A549 (cell line): ENCODE results near the gene GREM1. TPM values are rescaled to one million over a fixed set of nuclear protein-coding genes. Genes with fewer than 3 reads are reported as not detected.

Source experiments
- ATAC-seq, 2 experiments: fragments of 200-7000 bp in 1 of 2; fragments of >200 bp in 1 of 2; cut with Nextera tagmentation in 1 of 2; cut with Tn5 transposase in 1 of 2; 3 replicates each; pipeline versions ENCODE4 v1.8.0 to v1.9.1; 2018 to 2020; ENCODE audit warnings: mild to moderate bottlenecking in 1 of 2, moderate library complexity in 1 of 2
- CTCF ChIA-PET: fragments of 300-600 bp; sonication (Branson Sonifier 250); formaldehyde crosslinking; extraction: SDS; loops from one replicate; lab custom pipeline; 2021; ENCODE audit warnings: antibody characterized with exemption, inconsistent platforms; lab: Yijun Ruan, JAX
- POLR2A ChIA-PET: fragments of 350-600 bp; formaldehyde crosslinking; extraction: SDS; loops from one replicate; lab custom pipeline; 2021; ENCODE audit warnings: antibody characterized with exemption, inconsistent platforms; lab: Yijun Ruan, JAX
- DNase-seq, 2 experiments: peaks; one replicate each; pipeline versions ENCODE4 v3.0.0 to v3.0.0-alpha.2; 2011 to 2016; ENCODE audit warnings: low read depth in 1 of 2, low spot score in 1 of 2
- FAIRE-seq: peaks from 2 replicates; lab custom pipeline; 2011; peaks lifted over from hg19 to GRCh38; lab: Jason Lieb, UNC
- H3K27ac ChIP-seq, 2 experiments: fragments of >200 bp; sonication (Bioruptor Twin); formaldehyde crosslinking; 3 replicates each; pipeline ENCODE4 v1.5.1; 2016 to 2017
- H3K4me1 ChIP-seq: fragments of >200 bp; sonication (Bioruptor Twin); formaldehyde crosslinking; 3 replicates; pipeline ENCODE4 v1.6.1; 2016
- H3K4me2 ChIP-seq: fragments of >200 bp; sonication (Bioruptor Twin); formaldehyde crosslinking; 3 replicates; pipeline ENCODE4 v1.6.1; 2016
- H3K4me3 ChIP-seq: fragments of >200 bp; sonication (Bioruptor Twin); formaldehyde crosslinking; 3 replicates; pipeline ENCODE4 v1.5.1; 2016
- H3K9me3 ChIP-seq: fragments of >200 bp; sonication (Bioruptor Twin); formaldehyde crosslinking; 3 replicates; pipeline ENCODE4 v1.6.1; 2016
- BHLHE40 ChIP-seq: IDR thresholded peaks from 2 replicates; pipeline ENCODE4 v1.6.1; 2012; ENCODE audit warnings: low read depth, low read length, inconsistent platforms
- CBX8 ChIP-seq: fragments of 200-600 bp; sonication (generic); IDR thresholded peaks from 2 replicates; pipeline ENCODE4 v1.6.1; 2016
- CEBPB ChIP-seq, 2 experiments: fragments of >200 bp in 1 of 2; sonication (Bioruptor Twin) in 1 of 2; formaldehyde crosslinking in 1 of 2; IDR thresholded peaks; 2 replicates each; pipeline ENCODE4 v1.6.1; 2012 to 2016
- EHF ChIP-seq: fragments of 250-450 bp; sonication (Bioruptor Pico); IDR thresholded peaks from 2 replicates; pipeline ENCODE4 v1.5.0; 2020; ENCODE audit warnings: mild to moderate bottlenecking
- EP300 ChIP-seq, 2 experiments: fragments of >200 bp; sonication (Bioruptor Twin); formaldehyde crosslinking; IDR thresholded peaks; 2 replicates in 1 of 2; 3 replicates in 1 of 2; pipeline ENCODE4 v1.6.1; 2016 to 2017
- ESRRA ChIP-seq: fragments of 150-350 bp; IDR thresholded peaks from 2 replicates; pipeline ENCODE4 v1.6.1; 2014; ENCODE audit warnings: mild to moderate bottlenecking, low read length, borderline replicate concordance
- FOSB ChIP-seq: fragments of 250-450 bp; sonication (Bioruptor Pico); IDR thresholded peaks from 2 replicates; pipeline ENCODE4 v1.5.0; 2020; ENCODE audit warnings: mild to moderate bottlenecking, moderate library complexity
- FOSL2 ChIP-seq, 2 experiments: fragments of 450-650 bp in 1 of 2; fragments of >200 bp in 1 of 2; sonication (Bioruptor Twin) in 1 of 2; formaldehyde crosslinking; IDR thresholded peaks; 2 replicates each; pipeline versions ENCODE4 v1.5.0 to v1.6.1; 2016 to 2020; ENCODE audit warnings: mild to moderate bottlenecking in 1 of 2, moderate library complexity in 1 of 2
- GATA3 ChIP-seq: IDR thresholded peaks from 2 replicates; pipeline ENCODE4 v1.6.1; 2012; ENCODE audit warnings: borderline replicate concordance
- HOXA7 ChIP-seq: fragments of 250-450 bp; sonication (Bioruptor Pico); IDR thresholded peaks from 2 replicates; pipeline ENCODE4 v1.5.0; 2020; ENCODE audit warnings: mild to moderate bottlenecking, moderate library complexity
- HOXB5 ChIP-seq: fragments of 250-450 bp; sonication (Bioruptor Pico); IDR thresholded peaks from 2 replicates; pipeline ENCODE4 v1.5.0; 2020; ENCODE audit warnings: mild to moderate bottlenecking, moderate library complexity
- JUNB ChIP-seq: fragments of >200 bp; sonication (Bioruptor Twin); formaldehyde crosslinking; IDR thresholded peaks from 2 replicates; pipeline ENCODE4 v1.6.1; 2016
- KDM5A ChIP-seq: fragments of 200-600 bp; sonication (generic); IDR thresholded peaks from 2 replicates; pipeline ENCODE4 v1.6.1; 2016; ENCODE audit warnings: antibody characterized with exemption, mild to moderate bottlenecking
- MAZ ChIP-seq: fragments of 150-350 bp; IDR thresholded peaks from 2 replicates; pipeline ENCODE4 v1.6.1; 2014; ENCODE audit warnings: antibody characterized with exemption, low read depth, low read length, borderline replicate concordance
- NFE2L2 ChIP-seq: fragments of 150-350 bp; conservative IDR thresholded peaks from 2 replicates; pipeline ENCODE4 v1.6.1; 2014; ENCODE audit warnings: low read length
- NPAS2 ChIP-seq: fragments of 250-450 bp; sonication (Bioruptor Pico); IDR thresholded peaks from 2 replicates; pipeline ENCODE4 v1.8.0; 2022; ENCODE audit warnings: mild to moderate bottlenecking, moderate library complexity, borderline replicate concordance
- PHF8 ChIP-seq: fragments of 200-600 bp; sonication (generic); IDR thresholded peaks from 2 replicates; pipeline ENCODE4 v1.6.1; 2016; ENCODE audit warnings: low read depth, mild to moderate bottlenecking, antibody characterized with exemption, moderate library complexity, borderline replicate concordance
- POLR2AphosphoS2 ChIP-seq: conservative IDR thresholded peaks from 2 replicates; pipeline ENCODE4 v1.6.1; 2012; ENCODE audit warnings: low read length, improper control_type of control experiment, inconsistent platforms
- RNF2 ChIP-seq: fragments of 200-600 bp; sonication (generic); IDR thresholded peaks from 2 replicates; pipeline ENCODE4 v1.6.1; 2016; ENCODE audit warnings: low read depth, mild to moderate bottlenecking, antibody characterized with exemption, moderate library complexity, borderline replicate concordance
- TFCP2L1 ChIP-seq: fragments of 250-450 bp; sonication (Bioruptor Pico); IDR thresholded peaks from 2 replicates; pipeline ENCODE4 v1.5.0; 2021; ENCODE audit warnings: mild to moderate bottlenecking
- ZNF302 ChIP-seq: fragments of 250-450 bp; sonication (Bioruptor Pico); IDR thresholded peaks from 2 replicates; pipeline ENCODE4 v1.9.0; 2021; ENCODE audit warnings: inconsistent platforms, mild to moderate bottlenecking, moderate library complexity
- WGBS: methylation state at CpG from one replicate; pipeline ENCODE4 v1.1.6; 2017; ENCODE audit errors: missing lambda C conversion rate; 5-methylcytosine and 5-hydroxymethylcytosine counted together
- polyA plus RNA-seq, 4 experiments: library from polyadenylated mRNA; depleted of rRNA in 3 of 4; stranded (reverse); fragments of >200 nt; fragmentation: RNase III in 1 of 4; extraction: RNeasy Plus Mini Kit Qiagen cat#74134 plus additional on column Dnase treatment in 1 of 4; gene quantifications; 2 replicates in 3 of 4; 3 replicates in 1 of 4; pipeline ENCODE4 v1.2.3, GENCODE V29; 2011 to 2017
- TF ChIP-seq, protein P1 (sequence below): fragments of 250-450 bp; sonication (Bioruptor Pico); IDR thresholded peaks from 2 replicates; pipeline ENCODE4 v1.5.0; 2020; ENCODE audit warnings: low read depth, mild to moderate bottlenecking, moderate library complexity
- TF ChIP-seq, protein P2 (sequence below): IDR thresholded peaks from 2 replicates; pipeline ENCODE4 v1.6.1; 2012
- TF ChIP-seq, protein P3 (sequence below): fragments of 250-450 bp; sonication (Bioruptor Pico); IDR thresholded peaks from 2 replicates; pipeline ENCODE4 v1.5.0; 2021; ENCODE audit warnings: mild to moderate bottlenecking, moderate library complexity, borderline replicate concordance
- TF ChIP-seq, protein P4 (sequence below): fragments of 200-600 bp; sonication (generic); IDR thresholded peaks from 2 replicates; pipeline ENCODE4 v1.6.1; 2016; ENCODE audit warnings: antibody characterized with exemption, mild to moderate bottlenecking, moderate library complexity
- TF ChIP-seq, protein P5 (sequence below): IDR thresholded peaks from 2 replicates; pipeline ENCODE4 v1.6.1; 2012
- TF ChIP-seq, protein P6 (sequence below): fragments of 150-350 bp; IDR thresholded peaks from 2 replicates; pipeline ENCODE4 v1.6.1; 2014; ENCODE audit warnings: low read depth, mild to moderate bottlenecking, low read length
- TF ChIP-seq, protein P7 (sequence below): fragments of 450-650 bp; IDR thresholded peaks from 2 replicates; pipeline ENCODE4 v1.6.1; 2014; ENCODE audit warnings: antibody characterized with exemption
- TF ChIP-seq, protein P8 (sequence below): fragments of >200 bp; sonication (Bioruptor Twin); formaldehyde crosslinking; IDR thresholded peaks from 3 replicates; pipeline ENCODE4 v1.6.1; 2016

GREM1 gene
- polyA plus RNA-seq, 2 of the 4 experiments (the other 2 are of a cell fraction), result 4.4 to 10.5 TPM

- peaks cover 22% of the 10 kb centered on the region for H3K4me1 ChIP-seq
- DNase-seq (peak; percentile 81 to 90), FAIRE-seq (peak; percentile 99), ATAC-seq (peak; percentile 95 to 97)
- CTCF ChIA-PET, result interaction anchor here (1.2 to 2.0 kb wide), 6 partner anchors 11 to 162 kb away, joined by 3 to 10 read pairs (median 4); no protein-coding TSS in a partner anchor
- under 1% methylated on average over 4 of the region's 4 CpGs for WGBS
- peak overlapping the region; percentile 64 for H3K4me2 ChIP-seq
- H3K27ac ChIP-seq, result peak overlapping the region; percentile 72 to 80
- H3K9me3 ChIP-seq, result peaks cover 7% of the 10 kb centered on the region
- H3K4me3 ChIP-seq, result no peak overlapping the region
- POLR2A ChIA-PET, result interaction anchor here (0.7 kb wide), 2 partner anchors 54 to 55 kb away, joined by 3 to 4 read pairs; no protein-coding TSS in a partner anchor
- TF ChIP-seq TFCP2L1 (CRISPR knock-in tag) (no peak), EHF (CRISPR knock-in tag) (no peak), RNF2 (no peak), EP300 (IDR thresholded peaks at IDR 0.05) (peak; percentile 81 to 86; a peak in 4 of 5 replicates), NPAS2 (CRISPR knock-in tag) (no peak), POLR2AphosphoS2 (no peak), GATA3 (peak; percentile 90), KDM5A (no peak), HOXA7 (no peak), CBX8 (no peak), HOXB5 (no peak), NFE2L2 (no peak), MAZ (no peak), FOSL2 (IDR thresholded peaks at IDR 0.05) (peak; percentile 92), FOSL2 (CRISPR knock-in tag; IDR thresholded peaks at IDR 0.05) (peak; percentile 91), ZNF302 (CRISPR knock-in tag) (no peak), BHLHE40 (no peak), FOSB (CRISPR knock-in tag) (no peak), JUNB (peak; percentile 94), PHF8 (no peak), ESRRA (no peak), CEBPB (IDR thresholded peaks at IDR 0.05) (peak; percentile 45 to 74)
- TF ChIP-seq, protein P1, sequence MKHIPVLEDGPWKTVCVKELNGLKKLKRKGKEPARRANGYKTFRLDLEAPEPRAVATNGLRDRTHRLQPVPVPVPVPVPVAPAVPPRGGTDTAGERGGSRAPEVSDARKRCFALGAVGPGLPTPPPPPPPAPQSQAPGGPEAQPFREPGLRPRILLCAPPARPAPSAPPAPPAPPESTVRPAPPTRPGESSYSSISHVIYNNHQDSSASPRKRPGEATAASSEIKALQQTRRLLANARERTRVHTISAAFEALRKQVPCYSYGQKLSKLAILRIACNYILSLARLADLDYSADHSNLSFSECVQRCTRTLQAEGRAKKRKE, result no peak
- TF ChIP-seq, protein P2, sequence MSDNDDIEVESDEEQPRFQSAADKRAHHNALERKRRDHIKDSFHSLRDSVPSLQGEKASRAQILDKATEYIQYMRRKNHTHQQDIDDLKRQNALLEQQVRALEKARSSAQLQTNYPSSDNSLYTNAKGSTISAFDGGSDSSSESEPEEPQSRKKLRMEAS, result peak; percentile 86
- TF ChIP-seq, protein P3, sequence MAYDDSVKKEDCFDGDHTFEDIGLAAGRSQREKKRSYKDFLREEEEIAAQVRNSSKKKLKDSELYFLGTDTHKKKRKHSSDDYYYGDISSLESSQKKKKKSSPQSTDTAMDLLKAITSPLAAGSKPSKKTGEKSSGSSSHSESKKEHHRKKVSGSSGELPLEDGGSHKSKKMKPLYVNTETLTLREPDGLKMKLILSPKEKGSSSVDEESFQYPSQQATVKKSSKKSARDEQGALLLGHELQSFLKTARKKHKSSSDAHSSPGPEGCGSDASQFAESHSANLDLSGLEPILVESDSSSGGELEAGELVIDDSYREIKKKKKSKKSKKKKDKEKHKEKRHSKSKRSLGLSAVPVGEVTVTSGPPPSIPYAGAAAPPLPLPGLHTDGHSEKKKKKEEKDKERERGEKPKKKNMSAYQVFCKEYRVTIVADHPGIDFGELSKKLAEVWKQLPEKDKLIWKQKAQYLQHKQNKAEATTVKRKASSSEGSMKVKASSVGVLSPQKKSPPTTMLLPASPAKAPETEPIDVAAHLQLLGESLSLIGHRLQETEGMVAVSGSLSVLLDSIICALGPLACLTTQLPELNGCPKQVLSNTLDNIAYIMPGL, result no peak
- TF ChIP-seq, protein P4, sequence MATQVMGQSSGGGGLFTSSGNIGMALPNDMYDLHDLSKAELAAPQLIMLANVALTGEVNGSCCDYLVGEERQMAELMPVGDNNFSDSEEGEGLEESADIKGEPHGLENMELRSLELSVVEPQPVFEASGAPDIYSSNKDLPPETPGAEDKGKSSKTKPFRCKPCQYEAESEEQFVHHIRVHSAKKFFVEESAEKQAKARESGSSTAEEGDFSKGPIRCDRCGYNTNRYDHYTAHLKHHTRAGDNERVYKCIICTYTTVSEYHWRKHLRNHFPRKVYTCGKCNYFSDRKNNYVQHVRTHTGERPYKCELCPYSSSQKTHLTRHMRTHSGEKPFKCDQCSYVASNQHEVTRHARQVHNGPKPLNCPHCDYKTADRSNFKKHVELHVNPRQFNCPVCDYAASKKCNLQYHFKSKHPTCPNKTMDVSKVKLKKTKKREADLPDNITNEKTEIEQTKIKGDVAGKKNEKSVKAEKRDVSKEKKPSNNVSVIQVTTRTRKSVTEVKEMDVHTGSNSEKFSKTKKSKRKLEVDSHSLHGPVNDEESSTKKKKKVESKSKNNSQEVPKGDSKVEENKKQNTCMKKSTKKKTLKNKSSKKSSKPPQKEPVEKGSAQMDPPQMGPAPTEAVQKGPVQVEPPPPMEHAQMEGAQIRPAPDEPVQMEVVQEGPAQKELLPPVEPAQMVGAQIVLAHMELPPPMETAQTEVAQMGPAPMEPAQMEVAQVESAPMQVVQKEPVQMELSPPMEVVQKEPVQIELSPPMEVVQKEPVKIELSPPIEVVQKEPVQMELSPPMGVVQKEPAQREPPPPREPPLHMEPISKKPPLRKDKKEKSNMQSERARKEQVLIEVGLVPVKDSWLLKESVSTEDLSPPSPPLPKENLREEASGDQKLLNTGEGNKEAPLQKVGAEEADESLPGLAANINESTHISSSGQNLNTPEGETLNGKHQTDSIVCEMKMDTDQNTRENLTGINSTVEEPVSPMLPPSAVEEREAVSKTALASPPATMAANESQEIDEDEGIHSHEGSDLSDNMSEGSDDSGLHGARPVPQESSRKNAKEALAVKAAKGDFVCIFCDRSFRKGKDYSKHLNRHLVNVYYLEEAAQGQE, result no peak
- TF ChIP-seq, protein P5, sequence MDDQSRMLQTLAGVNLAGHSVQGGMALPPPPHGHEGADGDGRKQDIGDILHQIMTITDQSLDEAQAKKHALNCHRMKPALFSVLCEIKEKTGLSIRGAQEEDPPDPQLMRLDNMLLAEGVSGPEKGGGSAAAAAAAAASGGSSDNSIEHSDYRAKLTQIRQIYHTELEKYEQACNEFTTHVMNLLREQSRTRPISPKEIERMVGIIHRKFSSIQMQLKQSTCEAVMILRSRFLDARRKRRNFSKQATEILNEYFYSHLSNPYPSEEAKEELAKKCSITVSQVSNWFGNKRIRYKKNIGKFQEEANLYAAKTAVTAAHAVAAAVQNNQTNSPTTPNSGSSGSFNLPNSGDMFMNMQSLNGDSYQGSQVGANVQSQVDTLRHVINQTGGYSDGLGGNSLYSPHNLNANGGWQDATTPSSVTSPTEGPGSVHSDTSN, result no peak
- TF ChIP-seq, protein P6, sequence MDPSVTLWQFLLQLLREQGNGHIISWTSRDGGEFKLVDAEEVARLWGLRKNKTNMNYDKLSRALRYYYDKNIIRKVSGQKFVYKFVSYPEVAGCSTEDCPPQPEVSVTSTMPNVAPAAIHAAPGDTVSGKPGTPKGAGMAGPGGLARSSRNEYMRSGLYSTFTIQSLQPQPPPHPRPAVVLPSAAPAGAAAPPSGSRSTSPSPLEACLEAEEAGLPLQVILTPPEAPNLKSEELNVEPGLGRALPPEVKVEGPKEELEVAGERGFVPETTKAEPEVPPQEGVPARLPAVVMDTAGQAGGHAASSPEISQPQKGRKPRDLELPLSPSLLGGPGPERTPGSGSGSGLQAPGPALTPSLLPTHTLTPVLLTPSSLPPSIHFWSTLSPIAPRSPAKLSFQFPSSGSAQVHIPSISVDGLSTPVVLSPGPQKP, result no peak
- TF ChIP-seq, protein P7, sequence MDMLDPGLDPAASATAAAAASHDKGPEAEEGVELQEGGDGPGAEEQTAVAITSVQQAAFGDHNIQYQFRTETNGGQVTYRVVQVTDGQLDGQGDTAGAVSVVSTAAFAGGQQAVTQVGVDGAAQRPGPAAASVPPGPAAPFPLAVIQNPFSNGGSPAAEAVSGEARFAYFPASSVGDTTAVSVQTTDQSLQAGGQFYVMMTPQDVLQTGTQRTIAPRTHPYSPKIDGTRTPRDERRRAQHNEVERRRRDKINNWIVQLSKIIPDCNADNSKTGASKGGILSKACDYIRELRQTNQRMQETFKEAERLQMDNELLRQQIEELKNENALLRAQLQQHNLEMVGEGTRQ, result no peak
- TF ChIP-seq, protein P8, sequence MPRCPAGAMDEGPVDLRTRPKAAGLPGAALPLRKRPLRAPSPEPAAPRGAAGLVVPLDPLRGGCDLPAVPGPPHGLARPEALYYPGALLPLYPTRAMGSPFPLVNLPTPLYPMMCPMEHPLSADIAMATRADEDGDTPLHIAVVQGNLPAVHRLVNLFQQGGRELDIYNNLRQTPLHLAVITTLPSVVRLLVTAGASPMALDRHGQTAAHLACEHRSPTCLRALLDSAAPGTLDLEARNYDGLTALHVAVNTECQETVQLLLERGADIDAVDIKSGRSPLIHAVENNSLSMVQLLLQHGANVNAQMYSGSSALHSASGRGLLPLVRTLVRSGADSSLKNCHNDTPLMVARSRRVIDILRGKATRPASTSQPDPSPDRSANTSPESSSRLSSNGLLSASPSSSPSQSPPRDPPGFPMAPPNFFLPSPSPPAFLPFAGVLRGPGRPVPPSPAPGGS, result 0 out of 3 replicates have a peak, but pooled peaks have one; percentile 41
Measured at GRCh38 chr15:32774022-32774421, 56.2 kb downstream of the GREM1 start.
